ENCODE measurements around the gene ESRRA.

GRCh38 chr11:64267207-64267945 is 37.9 kb upstream of the ESRRA start:
- TF ChIP-seq ZNF384 (IDR thresholded peaks at IDR 0.05) (no peak), FOXA1 (IDR thresholded peaks at IDR 0.05) (no peak), NFRKB (IDR thresholded peaks at IDR 0.05) (no peak), ELF4 (IDR thresholded peaks at IDR 0.05) (no peak), FOXM1 (IDR thresholded peaks at IDR 0.05; ENCODE audit: borderline replicate concordance) (no peak), BHLHE40 (IDR thresholded peaks at IDR 0.05; ENCODE audit: borderline replicate concordance) (no peak), TARDBP (IDR thresholded peaks at IDR 0.05) (no peak), SP1 (IDR thresholded peaks at IDR 0.05) (no peak), ARNT (IDR thresholded peaks at IDR 0.05) (no peak), PKNOX1 (IDR thresholded peaks at IDR 0.05) (no peak), FOXK2 (IDR thresholded peaks at IDR 0.05) (no peak)

Measured in HEK293T (cell line).